IMR-90 (cell line): ENCODE measurements around the gene FTO. TPM values are rescaled to one million over a fixed set of nuclear protein-coding genes. Genes with fewer than 3 reads are reported as not detected.

Source experiments
- ATAC-seq: fragments of 200-7000 bp; cut with Tn5 transposase; 2 replicates; pipeline ENCODE4 v1.9.1; 2020; ENCODE audit warnings: low read depth, mild to moderate bottlenecking, moderate library complexity
- BruUV-seq: library from RNA; stranded (reverse); fragments of 400-500 nt; replicated peaks from 2 replicates; lab custom pipeline; 2021; lab: Mats Ljungman, UMichigan
- CTCF ChIA-PET: fragments of 300-600 bp; formaldehyde crosslinking; extraction: SDS; loops from one replicate; lab custom pipeline; 2021; ENCODE audit warnings: antibody characterized with exemption; lab: Yijun Ruan, JAX
- POLR2A ChIA-PET: fragments of 300-600 bp; sonication (Branson Sonifier 250); formaldehyde crosslinking; loops from one replicate; lab custom pipeline; 2022; ENCODE audit warnings: antibody characterized with exemption; ENCODE audit not compliant: unreplicated experiment; lab: Charles Lee
- DNase-seq: peaks from one replicate; pipeline ENCODE4 v3.0.0; 2013
- H2AFZ ChIP-seq: replicated peaks from 2 replicates; pipeline ENCODE3; 2013; ENCODE audit warnings: low read length, mild to moderate bottlenecking; ENCODE audit not compliant: poor library complexity
- H2AK5ac ChIP-seq: 2 replicates; pipeline ENCODE4 v1.6.1; 2013; ENCODE audit warnings: low read depth, low read length, inconsistent platforms
- H2AK9ac ChIP-seq: replicated peaks from 2 replicates; pipeline ENCODE3; 2013; ENCODE audit warnings: mild to moderate bottlenecking, low read depth, low read length, moderate library complexity; ENCODE audit not compliant: poor library complexity
- H2BK120ac ChIP-seq: 2 replicates; pipeline ENCODE4 v1.6.1; 2013; ENCODE audit warnings: low read depth, low read length, inconsistent platforms
- H2BK15ac ChIP-seq: 3 replicates; pipeline ENCODE4 v1.6.1; 2013; ENCODE audit warnings: low read depth, low read length, inconsistent platforms
- H2BK20ac ChIP-seq: 2 replicates; pipeline ENCODE4 v1.6.1; 2013; ENCODE audit warnings: low read depth, mild to moderate bottlenecking, inconsistent platforms, low read length, moderate library complexity
- H2BK5ac ChIP-seq: 2 replicates; pipeline ENCODE4 v1.6.1; 2013; ENCODE audit warnings: mild to moderate bottlenecking, low read depth, low read length, inconsistent platforms; ENCODE audit not compliant: poor library complexity, severe bottlenecking
- H3K14ac ChIP-seq: replicated peaks from 2 replicates; pipeline ENCODE4 v1.6.1; 2013; ENCODE audit warnings: low read depth, low read length, inconsistent platforms
- H3K18ac ChIP-seq: 2 replicates; pipeline ENCODE4 v1.6.1; 2013; ENCODE audit warnings: low read depth, low read length, control low read depth
- H3K23ac ChIP-seq: 2 replicates; pipeline ENCODE4 v1.6.1; 2013; ENCODE audit warnings: low read depth, low read length, inconsistent platforms
- H3K27ac ChIP-seq: 2 replicates; pipeline ENCODE4 v1.5.1; 2013; ENCODE audit warnings: mild to moderate bottlenecking, control low read depth, low read length; ENCODE audit not compliant: insufficient read depth
- H3K27me3 ChIP-seq: 2 replicates; pipeline ENCODE4 v1.6.1; 2013; ENCODE audit warnings: low read length; ENCODE audit not compliant: control insufficient read depth, insufficient read depth
- H3K36me3 ChIP-seq: 2 replicates; pipeline ENCODE4 v1.6.1; 2013; ENCODE audit warnings: low read length, mixed read lengths; ENCODE audit not compliant: control insufficient read depth, insufficient read depth
- H3K4ac ChIP-seq: 2 replicates; pipeline ENCODE4 v1.6.1; 2013; ENCODE audit warnings: low read depth, low read length, inconsistent platforms
- H3K4me1 ChIP-seq: 2 replicates; pipeline ENCODE4 v1.6.1; 2013; ENCODE audit warnings: low read length, mixed read lengths; ENCODE audit not compliant: control insufficient read depth, insufficient read depth
- H3K4me2 ChIP-seq: 2 replicates; pipeline ENCODE4 v1.6.1; 2013; ENCODE audit warnings: low read depth, mild to moderate bottlenecking, control low read depth, low read length, moderate library complexity
- H3K4me3 ChIP-seq: 2 replicates; pipeline ENCODE4 v1.5.1; 2013; ENCODE audit warnings: low read depth, mild to moderate bottlenecking, control low read depth, low read length, moderate library complexity; ENCODE audit not compliant: insufficient read depth
- H3K56ac ChIP-seq: 2 replicates; pipeline ENCODE4 v1.6.1; 2013; ENCODE audit warnings: low read length, inconsistent platforms; ENCODE audit not compliant: insufficient read depth; ENCODE audit errors: extremely low read depth
- H3K79me1 ChIP-seq, 2 experiments: 2 replicates each; pipeline ENCODE4 v1.6.1; 2013; ENCODE audit warnings: low read length in 2 of 2, inconsistent platforms in 1 of 2, low read depth in 1 of 2
- H3K9ac ChIP-seq: 2 replicates; pipeline ENCODE4 v1.6.1; 2013; ENCODE audit warnings: low read depth, low read length, control low read depth
- H3K9me1 ChIP-seq: 2 replicates; pipeline ENCODE4 v1.6.1; 2013; ENCODE audit warnings: low read length, inconsistent platforms; ENCODE audit not compliant: insufficient read depth
- H3K9me3 ChIP-seq: 2 replicates; pipeline ENCODE4 v1.6.1; 2013; ENCODE audit warnings: low read length; ENCODE audit not compliant: control insufficient read depth, insufficient read depth
- H4K20me1 ChIP-seq: 2 replicates; pipeline ENCODE4 v1.6.1; 2013; ENCODE audit warnings: low read length, inconsistent platforms; ENCODE audit not compliant: insufficient read depth
- H4K5ac ChIP-seq: 2 replicates; pipeline ENCODE4 v1.6.1; 2013; ENCODE audit warnings: mild to moderate bottlenecking, low read depth, low read length, control low read depth
- H4K8ac ChIP-seq, 2 experiments: 2 replicates each; pipeline ENCODE4 v1.6.1; 2013; ENCODE audit warnings: low read depth in 2 of 2, low read length in 2 of 2, control low read depth in 1 of 2, inconsistent platforms in 1 of 2
- H4K91ac ChIP-seq: 2 replicates; pipeline ENCODE4 v1.6.1; 2013; ENCODE audit warnings: low read depth, low read length, inconsistent platforms; ENCODE audit not compliant: insufficient read depth
- BHLHE40 ChIP-seq: fragments of 150-350 bp; IDR thresholded peaks from 2 replicates; pipeline ENCODE4 v1.6.1; 2016; ENCODE audit warnings: mild to moderate bottlenecking, low read depth, low read length
- MAFK ChIP-seq: IDR thresholded peaks from 2 replicates; pipeline ENCODE4 v1.6.1; 2012; ENCODE audit warnings: low read depth, low read length, improper control_type of control experiment
- MAZ ChIP-seq: IDR thresholded peaks from 2 replicates; pipeline ENCODE4 v1.6.1; 2012; ENCODE audit warnings: low read depth, mild to moderate bottlenecking, low read length, improper control_type of control experiment, moderate library complexity, borderline replicate concordance
- MXI1 ChIP-seq: IDR thresholded peaks from 2 replicates; pipeline ENCODE4 v1.6.1; 2012; ENCODE audit warnings: low read depth, mild to moderate bottlenecking, low read length, moderate library complexity, borderline replicate concordance
- NFE2L2 ChIP-seq: fragments of 150-350 bp; IDR thresholded peaks from 2 replicates; pipeline ENCODE4 v1.6.1; 2016; ENCODE audit warnings: low read depth, mild to moderate bottlenecking, low read length
- RCOR1 ChIP-seq: IDR thresholded peaks from 2 replicates; pipeline ENCODE4 v1.6.1; 2012; ENCODE audit warnings: mild to moderate bottlenecking, low read length, improper control_type of control experiment; ENCODE audit not compliant: insufficient replicate concordance
- RFX5 ChIP-seq: IDR thresholded peaks from 2 replicates; pipeline ENCODE4 v1.8.0; 2012; ENCODE audit warnings: low read depth, mild to moderate bottlenecking, low read length, moderate library complexity
- WGBS, 2 experiments: methylation state at CpG; one replicate each; pipeline versions ENCODE4 v1.1.5 to v1.1.7; 2013; ENCODE audit warnings: missing lambda C conversion rate in 2 of 2; ENCODE audit not compliant: insufficient read length in 1 of 2; ENCODE audit errors: extremely low coverage in 2 of 2; 5-methylcytosine and 5-hydroxymethylcytosine counted together
- dilution Hi-C: fragments of 300-500 bp; cut with HindIII; formaldehyde crosslinking; loops from one replicate; pipeline ENCODE4 v1.14.3; 2018; ENCODE audit warnings: low sequenced_read_pairs; ENCODE audit not compliant: unreplicated experiment
- in situ Hi-C: fragments of 300-500 bp; cut with MboI; formaldehyde crosslinking; loops from 3 replicates; pipeline ENCODE4 v1.14.3; 2019; ENCODE audit warnings: low sequenced_read_pairs, inconsistent platforms, mixed read lengths
- intact Hi-C: fragments of 100-400 bp; cut with micrococcal nuclease; formaldehyde crosslinking; loops from 2 replicates; pipeline ENCODE4 v1.10.0; 2022
- polyA plus RNA-seq, 3 experiments: library from polyadenylated mRNA; depleted of rRNA; stranded (reverse); fragments of >200 nt; gene quantifications; 2 replicates each; pipeline ENCODE4 v1.2.3, GENCODE V29; 2012; ENCODE audit warnings: low replicate concordance in 1 of 3
- total RNA-seq: library from RNA; depleted of rRNA; stranded (reverse); fragments of >200 nt; gene quantifications from 2 replicates; pipeline ENCODE4 v1.2.3, GENCODE V29; 2012

The FTO gene
- total and polyA plus RNA-seq, 2 of the 4 experiments (the other 2 are of a cell fraction) = 70.3 to 132 TPM

DNA sequence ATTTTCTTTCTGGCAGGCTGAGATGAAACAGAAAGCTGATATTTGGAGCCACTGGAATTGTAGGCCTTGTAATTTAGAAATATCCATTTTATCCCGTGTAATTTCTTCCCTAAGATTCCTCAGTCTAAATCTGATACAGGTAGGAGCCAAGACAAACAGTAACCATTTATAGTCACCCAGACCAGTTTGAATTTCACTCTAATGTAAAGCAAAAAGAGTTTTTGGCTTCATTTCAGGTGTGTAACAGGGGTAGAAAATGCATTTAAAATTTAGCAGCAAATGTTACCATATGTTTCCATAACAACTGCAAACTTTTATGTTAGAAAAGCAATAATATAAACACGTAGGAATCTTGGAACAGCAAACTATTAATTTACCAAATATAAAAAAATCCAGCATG, 249.4 kb downstream of the FTO start:
- Histone ChIP-seq H2BK5ac (no peak overlapping the region), H3K23ac (no peak overlapping the region), H2BK120ac (no peak overlapping the region), H3K4me3 (no peak overlapping the region), H3K4me2 (no peak overlapping the region), H3K9me3 (no peaks in the 10 kb centered on the region), H3K27me3 (no peaks in the 10 kb centered on the region), H2AK5ac (no peak overlapping the region), H2BK15ac (no peak overlapping the region), H4K20me1 (no peaks in the 10 kb centered on the region), H3K36me3 (no peaks in the 10 kb centered on the region), H3K14ac (no peak overlapping the region), H3K56ac (no peak overlapping the region), H3K79me1 (0 out of 4 replicates have a peak, but pooled peaks cover 0 to 8% of the 10 kb centered on the region in 2 experiments), H3K9ac (no peak overlapping the region), H3K27ac (no peak overlapping the region), H4K91ac (no peak overlapping the region), H4K8ac (no peak overlapping the region), H4K5ac (no peak overlapping the region), H3K4me1 (peaks cover 3% of the 10 kb centered on the region), H3K18ac (no peak overlapping the region), H3K9me1 (no peaks in the 10 kb centered on the region), H2AFZ (no peak overlapping the region), H3K4ac (no peak overlapping the region), H2BK20ac (no peak overlapping the region), H2AK9ac (no peak overlapping the region)
- ChIA-PET POLR2A (no interaction called here), CTCF (no interaction called here)
- ATAC-seq = no peak
- intact Hi-C loops (no loop called here), dilution Hi-C loops (no loop called here), in situ Hi-C loops (no loop called here)
- no TSS peak for BruUV-seq
- TF ChIP-seq RFX5 (no peak), RCOR1 (no peak), MAFK (no peak), NFE2L2 (no peak), BHLHE40 (no peak), MXI1 (no peak), MAZ (no peak)
- DNase-seq = no peak
- no CpG with 5 or more reads among the region's 2 CpGs for WGBS, 2 experiments
